H9 (cell line): Measurements from ENCODE around the gene ROBO1. TPM values are rescaled to one million over a fixed set of nuclear protein-coding genes. Genes with fewer than 3 reads are reported as not detected.

ENCODE experiments used
- DNase-seq: peaks from one replicate; pipeline ENCODE4 v3.0.0-alpha.2; 2017
- H2AFZ ChIP-seq: one replicate; pipeline ENCODE4 v1.6.1; 2013; ENCODE audit warnings: mild to moderate bottlenecking, low read length, control low read depth, moderate library complexity
- H2AK5ac ChIP-seq: 2 replicates; pipeline ENCODE4 v1.6.1; 2013; ENCODE audit warnings: low read length, control low read depth, mixed read lengths; ENCODE audit not compliant: insufficient read length
- H2BK120ac ChIP-seq: one replicate; pipeline ENCODE4 v1.6.1; 2013; ENCODE audit warnings: low read depth, mild to moderate bottlenecking, low read length, control low read depth, inconsistent platforms; ENCODE audit not compliant: poor library complexity, severe bottlenecking
- H2BK12ac ChIP-seq: 2 replicates; pipeline ENCODE4 v1.6.1; 2013; ENCODE audit warnings: low read length, control low read depth, mixed read lengths, low read depth; ENCODE audit not compliant: insufficient read length
- H2BK15ac ChIP-seq: 2 replicates; pipeline ENCODE4 v1.6.1; 2013; ENCODE audit warnings: low read depth, low read length, control low read depth
- H2BK20ac ChIP-seq: one replicate; pipeline ENCODE4 v1.6.1; 2013; ENCODE audit warnings: low read depth, mild to moderate bottlenecking, low read length, control low read depth, inconsistent platforms; ENCODE audit not compliant: poor library complexity, severe bottlenecking
- H2BK5ac ChIP-seq: 2 replicates; pipeline ENCODE4 v1.6.1; 2013; ENCODE audit warnings: low read length, control low read depth, mixed read lengths; ENCODE audit not compliant: insufficient read length
- H3K14ac ChIP-seq: 2 replicates; pipeline ENCODE4 v1.6.1; 2013; ENCODE audit warnings: low read length, control low read depth; ENCODE audit not compliant: insufficient read depth
- H3K18ac ChIP-seq: 2 replicates; pipeline ENCODE4 v1.6.1; 2013; ENCODE audit warnings: low read depth, mild to moderate bottlenecking, mixed read lengths, low read length, control low read depth; ENCODE audit not compliant: insufficient read length
- H3K23ac ChIP-seq: 2 replicates; pipeline ENCODE4 v1.6.1; 2013; ENCODE audit warnings: low read length, control low read depth, mixed read lengths, low read depth; ENCODE audit not compliant: insufficient read length
- H3K23me2 ChIP-seq: 2 replicates; pipeline ENCODE4 v1.6.1; 2013; ENCODE audit warnings: low read depth, mild to moderate bottlenecking, mixed read lengths, low read length, control low read depth; ENCODE audit not compliant: insufficient read length, poor library complexity, severe bottlenecking
- H3K27ac ChIP-seq: 2 replicates; pipeline ENCODE4 v1.5.1; 2013; ENCODE audit warnings: low read length, control low read depth, mixed read lengths, low read depth; ENCODE audit not compliant: insufficient read length
- H3K27me3 ChIP-seq: 2 replicates; pipeline ENCODE4 v1.6.1; 2013; ENCODE audit warnings: low read length, control low read depth, inconsistent platforms; ENCODE audit not compliant: insufficient read depth
- H3K4ac ChIP-seq: 2 replicates; pipeline ENCODE4 v1.6.1; 2013; ENCODE audit warnings: low read depth, mild to moderate bottlenecking, control low read depth, inconsistent platforms, low read length, moderate library complexity
- H3K4me1 ChIP-seq: 2 replicates; pipeline ENCODE4 v1.6.1; 2013; ENCODE audit warnings: low read length, control low read depth, inconsistent platforms; ENCODE audit not compliant: insufficient read depth
- H3K4me2 ChIP-seq: 2 replicates; pipeline ENCODE4 v1.6.1; 2013; ENCODE audit warnings: low read length, control low read depth, mixed read lengths; ENCODE audit not compliant: insufficient read length, insufficient read depth
- H3K56ac ChIP-seq: 2 replicates; pipeline ENCODE4 v1.6.1; 2013; ENCODE audit warnings: low read depth, mild to moderate bottlenecking, mixed read lengths, low read length, control low read depth; ENCODE audit not compliant: insufficient read length
- H3K79me1 ChIP-seq: 2 replicates; pipeline ENCODE4 v1.6.1; 2013; ENCODE audit warnings: low read depth, mild to moderate bottlenecking, moderate library complexity, low read length, control low read depth, inconsistent platforms; ENCODE audit not compliant: insufficient read depth, poor library complexity, severe bottlenecking
- H3K79me2 ChIP-seq: 2 replicates; pipeline ENCODE4 v1.6.1; 2013; ENCODE audit warnings: low read length, control low read depth, inconsistent platforms; ENCODE audit not compliant: insufficient read depth
- H3K9ac ChIP-seq: 2 replicates; pipeline ENCODE4 v1.6.1; 2013; ENCODE audit warnings: low read length, control low read depth, mixed read lengths; ENCODE audit not compliant: insufficient read length; ENCODE audit errors: extremely low read depth
- H3K9me3 ChIP-seq: one replicate; pipeline ENCODE4 v1.6.1; 2013; ENCODE audit warnings: low read depth, low read length, inconsistent platforms; ENCODE audit not compliant: control insufficient read depth
- H3T11ph ChIP-seq: one replicate; pipeline ENCODE4 v1.6.1; 2013; ENCODE audit warnings: mild to moderate bottlenecking, low read length, control low read depth, inconsistent platforms
- H4K20me1 ChIP-seq: one replicate; pipeline ENCODE4 v1.6.1; 2013; ENCODE audit not compliant: control insufficient read depth, insufficient read length, insufficient read depth
- H4K5ac ChIP-seq: 2 replicates; pipeline ENCODE4 v1.6.1; 2013; ENCODE audit warnings: low read depth, mild to moderate bottlenecking, mixed read lengths, low read length, control low read depth; ENCODE audit not compliant: insufficient read length
- H4K8ac ChIP-seq: replicated peaks from 2 replicates; pipeline ENCODE4 v1.6.1; 2013; ENCODE audit warnings: low read length, control low read depth, mixed read lengths, low read depth; ENCODE audit not compliant: insufficient read length
- H4K91ac ChIP-seq: 2 replicates; pipeline ENCODE4 v1.6.1; 2013; ENCODE audit warnings: low read depth, mild to moderate bottlenecking, moderate library complexity, mixed read lengths, low read length, control low read depth; ENCODE audit not compliant: insufficient read length
- H3K27ac Mint-ChIP-seq, 3 experiments: 2 replicates in 2 of 3; 3 replicates in 1 of 3; pipeline ENCODE4 v1.8.0; 2020 to 2021; ENCODE audit warnings: mixed read lengths in 3 of 3, mild to moderate bottlenecking in 1 of 3, moderate library complexity in 1 of 3
- H3K27me3 Mint-ChIP-seq: 2 replicates; pipeline ENCODE4 v1.8.0; 2021; ENCODE audit warnings: low read depth, mild to moderate bottlenecking, moderate library complexity, mixed read lengths
- H3K36me3 Mint-ChIP-seq, 3 experiments: 2 replicates in 2 of 3; 3 replicates in 1 of 3; pipeline ENCODE4 v1.8.0; 2020 to 2021; ENCODE audit warnings: low read depth in 3 of 3, mixed read lengths in 3 of 3; ENCODE audit not compliant: insufficient read depth in 1 of 3
- H3K4me1 Mint-ChIP-seq, 2 experiments: 2 replicates each; pipeline ENCODE4 v1.8.0; 2020; ENCODE audit warnings: mixed read lengths in 2 of 2
- H3K4me3 Mint-ChIP-seq, 2 experiments: 2 replicates in 1 of 2; 3 replicates in 1 of 2; pipeline ENCODE4 v1.8.0; 2020 to 2021; ENCODE audit warnings: mild to moderate bottlenecking in 2 of 2, mixed read lengths in 2 of 2, moderate library complexity in 1 of 2
- H3K9me3 Mint-ChIP-seq, 2 experiments: 2 replicates in 1 of 2; 3 replicates in 1 of 2; pipeline ENCODE4 v1.8.0; 2020; ENCODE audit warnings: mild to moderate bottlenecking in 2 of 2, mixed read lengths in 2 of 2, moderate library complexity in 1 of 2
- WGBS: extraction: QIAGEN DNeasy Blood & Tissue Kit; methylation state at CpG from one replicate; pipeline ENCODE4 v1.1.7; 2013; ENCODE audit warnings: missing lambda C conversion rate, low lambda C conversion rate, mixed read lengths; ENCODE audit not compliant: insufficient read length; ENCODE audit errors: extremely low coverage; 5-methylcytosine and 5-hydroxymethylcytosine counted together
- total RNA-seq: library from RNA; stranded (reverse); gene quantifications from 2 replicates; pipeline ENCODE4 v1.2.1, GENCODE V29; 2021
- TF ChIP-seq, protein P1 (sequence below): fragments of 200-600 bp; sonication (generic); conservative IDR thresholded peaks from 3 replicates; pipeline ENCODE4 v1.8.0; 2021; ENCODE audit warnings: antibody characterized with exemption, mild to moderate bottlenecking

ROBO1 gene
- total RNA-seq, 1 experiment from 2014 or later = 62.7 TPM

DNA sequence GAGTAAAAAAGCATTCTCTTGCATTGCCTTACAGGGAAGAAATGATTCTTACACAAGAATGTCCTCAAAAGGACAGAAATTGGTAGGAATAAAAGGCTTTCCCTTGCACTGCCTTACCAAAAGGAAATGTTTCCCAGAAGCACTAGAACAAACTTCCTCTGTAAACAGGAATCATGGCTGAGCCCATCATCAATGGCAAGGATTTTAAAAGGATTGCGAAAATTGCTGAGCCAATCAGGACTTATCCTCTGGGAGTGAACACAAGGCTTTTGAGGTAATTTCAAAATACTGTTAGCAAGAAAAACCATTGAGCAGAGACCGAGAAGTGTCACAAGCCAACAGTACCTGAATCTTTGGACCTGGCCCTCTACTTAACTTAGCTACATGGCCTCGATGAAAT lies 897.3 kb downstream of the ROBO1 start:
- H2AK5ac ChIP-seq = no peak overlapping the region
- no peak overlapping the region for H2BK120ac ChIP-seq
- H3K4me3 Mint-ChIP-seq = no peak overlapping the region
- no peak overlapping the region for H3K14ac ChIP-seq
- H3K23me2 ChIP-seq = no peaks in the 10 kb centered on the region
- no peak overlapping the region for H2BK5ac ChIP-seq
- WGBS = no CpG with 5 or more reads among the region's 3 CpGs
- no peaks in the 10 kb centered on the region for H4K20me1 ChIP-seq
- H3K4me1 Mint-ChIP-seq = peaks cover 35 to 45% of the 10 kb centered on the region in 2 experiments
- no peak overlapping the region for H3K18ac ChIP-seq
- no peak overlapping the region for H4K8ac ChIP-seq
- H4K91ac ChIP-seq = no peak overlapping the region
- no peak overlapping the region; a peak in 1 of 7 replicates for H3K27ac Mint-ChIP-seq
- no peaks in the 10 kb centered on the region for H3K27me3 Mint-ChIP-seq
- no peak overlapping the region for H2BK12ac ChIP-seq
- H3K9me3 Mint-ChIP-seq = no peaks in the 10 kb centered on the region
- no peaks in the 10 kb centered on the region for H3K9me3 ChIP-seq
- H2BK20ac ChIP-seq = no peak overlapping the region
- H3K36me3 Mint-ChIP-seq = no peaks in the 10 kb centered on the region
- TF ChIP-seq, protein P1, sequence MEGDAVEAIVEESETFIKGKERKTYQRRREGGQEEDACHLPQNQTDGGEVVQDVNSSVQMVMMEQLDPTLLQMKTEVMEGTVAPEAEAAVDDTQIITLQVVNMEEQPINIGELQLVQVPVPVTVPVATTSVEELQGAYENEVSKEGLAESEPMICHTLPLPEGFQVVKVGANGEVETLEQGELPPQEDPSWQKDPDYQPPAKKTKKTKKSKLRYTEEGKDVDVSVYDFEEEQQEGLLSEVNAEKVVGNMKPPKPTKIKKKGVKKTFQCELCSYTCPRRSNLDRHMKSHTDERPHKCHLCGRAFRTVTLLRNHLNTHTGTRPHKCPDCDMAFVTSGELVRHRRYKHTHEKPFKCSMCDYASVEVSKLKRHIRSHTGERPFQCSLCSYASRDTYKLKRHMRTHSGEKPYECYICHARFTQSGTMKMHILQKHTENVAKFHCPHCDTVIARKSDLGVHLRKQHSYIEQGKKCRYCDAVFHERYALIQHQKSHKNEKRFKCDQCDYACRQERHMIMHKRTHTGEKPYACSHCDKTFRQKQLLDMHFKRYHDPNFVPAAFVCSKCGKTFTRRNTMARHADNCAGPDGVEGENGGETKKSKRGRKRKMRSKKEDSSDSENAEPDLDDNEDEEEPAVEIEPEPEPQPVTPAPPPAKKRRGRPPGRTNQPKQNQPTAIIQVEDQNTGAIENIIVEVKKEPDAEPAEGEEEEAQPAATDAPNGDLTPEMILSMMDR = no peak
- no peak overlapping the region for H4K5ac ChIP-seq
- H3K27ac ChIP-seq = no peak overlapping the region
- H3K9ac ChIP-seq = no peak overlapping the region
- H3K4me1 ChIP-seq = 0 out of 2 replicates have a peak, but pooled peaks cover 4% of the 10 kb centered on the region
- no peak overlapping the region for H2BK15ac ChIP-seq
- no peak overlapping the region for H3K4ac ChIP-seq
- no peak overlapping the region for H3K4me2 ChIP-seq
- DNase-seq = no peak
- no peaks in the 10 kb centered on the region for H3K27me3 ChIP-seq
- H3K79me1 ChIP-seq = no peaks in the 10 kb centered on the region
- no peak overlapping the region for H2AFZ ChIP-seq
- H3K56ac ChIP-seq = no peak overlapping the region
- H3K79me2 ChIP-seq = peaks cover 2% of the 10 kb centered on the region; the same call in 1 of the 2 replicates
- no peak overlapping the region for H3K23ac ChIP-seq
- no peak overlapping the region for H3T11ph ChIP-seq
